GM03348 (cell line): ENCODE measurements around the gene CDON.
A peak's percentile ranks its signal among the peaks of the same experiment; 100 is the strongest.
"Not testable (repeated sequence)": the region's sequence is repeated elsewhere in the genome, so short reads cannot be mapped to it uniquely, and the experiment has no call there.

Experiments
- DNase-seq: peaks from one replicate; pipeline ENCODE4 v3.0.0; 2012; ENCODE audit warnings: low spot score

The CDON gene

DNA sequence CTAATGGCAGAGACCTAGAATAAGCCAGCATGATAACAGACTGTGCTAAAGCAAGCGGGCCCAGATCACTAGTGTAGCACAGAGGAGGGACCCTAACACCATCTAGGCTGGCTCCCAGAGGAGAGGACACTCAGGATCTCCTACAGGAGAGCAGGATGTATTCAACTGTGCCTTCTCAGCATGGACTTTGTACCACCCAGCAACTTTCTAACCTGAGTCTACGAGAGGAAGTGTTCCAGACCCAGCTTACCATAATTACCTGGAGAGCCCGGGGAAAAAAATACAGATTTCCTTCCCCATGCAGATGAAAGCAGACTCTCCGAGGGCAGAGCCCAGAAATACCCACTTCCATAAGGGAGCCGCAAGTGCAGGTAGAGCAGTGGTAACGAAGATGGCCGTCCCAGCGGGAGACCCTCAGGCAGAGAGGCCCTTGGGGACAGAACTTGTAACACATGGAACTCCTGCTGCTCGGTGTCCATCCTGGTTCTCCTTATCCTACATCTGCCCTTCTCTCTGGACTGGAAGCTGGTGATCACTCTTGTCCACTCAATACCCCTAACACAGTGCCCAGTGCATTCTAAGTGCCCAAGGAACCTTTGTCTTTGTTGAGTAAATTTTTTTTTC is 138.2 kb downstream of the CDON start:
- DNase-seq = no peak

GRCh38 chr11:125923633-125924032 is 139.0 kb downstream of the CDON start:
- DNase-seq = no peak

- DNase-seq = peak; percentile 82
These were observed 139.6 kb downstream of the CDON start for GRCh38 chr11:125923012-125923579.

- no peak for DNase-seq
These were observed 140.5 kb downstream of the CDON start for GRCh38 chr11:125922156-125922555.

GRCh38 chr11:125921042-125921441 is 141.6 kb downstream of the CDON start:
- no peak for DNase-seq

- no peak for DNase-seq
These were observed 144.4 kb downstream of the CDON start for GRCh38 chr11:125918140-125918840.

DNA sequence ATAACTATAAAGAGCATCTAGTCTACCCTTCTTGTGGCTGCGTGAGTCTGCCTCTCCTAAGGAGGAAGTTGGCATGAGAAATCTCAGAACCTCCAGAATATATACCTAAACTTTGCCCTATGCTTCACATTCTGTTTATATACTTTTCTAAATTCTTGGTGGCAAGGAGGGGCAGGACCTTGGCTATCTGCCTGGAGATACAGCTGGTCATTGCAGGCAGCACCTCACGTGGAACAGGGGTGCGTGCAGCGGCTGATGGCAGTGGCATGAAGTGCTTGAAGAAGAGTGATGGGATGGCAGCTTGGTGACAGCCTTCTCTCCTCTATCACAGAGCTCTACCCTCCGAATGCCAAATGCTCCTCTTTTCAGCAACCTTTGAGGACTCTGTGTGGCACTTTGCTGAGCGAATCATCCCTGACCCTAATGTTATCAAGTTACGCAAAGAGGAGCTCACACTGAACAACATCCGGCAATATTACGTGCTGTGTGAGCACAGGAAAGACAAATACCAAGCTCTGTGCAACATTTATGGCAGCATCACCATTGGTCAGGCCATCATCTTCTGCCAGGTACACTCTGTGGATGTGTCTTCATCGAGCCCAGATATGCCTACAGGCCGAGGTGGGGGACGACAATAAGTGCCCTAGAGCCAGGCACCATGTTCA is 145.9 kb downstream of the CDON start:
- DNase-seq = no peak

DNA sequence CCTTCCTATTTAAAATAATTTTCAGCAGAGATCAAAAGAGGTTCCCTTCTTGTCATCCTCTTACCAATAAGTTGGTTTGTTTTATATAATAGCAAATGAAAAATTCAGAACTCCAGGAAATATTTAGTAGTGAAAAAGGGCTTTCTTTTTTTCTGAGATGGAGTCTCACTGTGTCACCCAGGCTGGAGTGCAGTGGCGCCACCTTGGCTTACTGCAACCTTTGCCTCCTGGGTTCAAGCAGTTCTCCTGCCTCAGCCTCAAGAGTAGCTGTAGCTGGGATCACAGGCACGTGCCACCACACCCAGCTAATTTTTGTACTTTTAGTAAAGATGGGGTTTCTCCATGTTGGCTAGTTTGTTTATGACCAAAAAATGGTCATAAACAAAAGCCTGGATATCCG is 148.1 kb downstream of the CDON start:
- DNase-seq = not testable (repeated sequence)

DNA sequence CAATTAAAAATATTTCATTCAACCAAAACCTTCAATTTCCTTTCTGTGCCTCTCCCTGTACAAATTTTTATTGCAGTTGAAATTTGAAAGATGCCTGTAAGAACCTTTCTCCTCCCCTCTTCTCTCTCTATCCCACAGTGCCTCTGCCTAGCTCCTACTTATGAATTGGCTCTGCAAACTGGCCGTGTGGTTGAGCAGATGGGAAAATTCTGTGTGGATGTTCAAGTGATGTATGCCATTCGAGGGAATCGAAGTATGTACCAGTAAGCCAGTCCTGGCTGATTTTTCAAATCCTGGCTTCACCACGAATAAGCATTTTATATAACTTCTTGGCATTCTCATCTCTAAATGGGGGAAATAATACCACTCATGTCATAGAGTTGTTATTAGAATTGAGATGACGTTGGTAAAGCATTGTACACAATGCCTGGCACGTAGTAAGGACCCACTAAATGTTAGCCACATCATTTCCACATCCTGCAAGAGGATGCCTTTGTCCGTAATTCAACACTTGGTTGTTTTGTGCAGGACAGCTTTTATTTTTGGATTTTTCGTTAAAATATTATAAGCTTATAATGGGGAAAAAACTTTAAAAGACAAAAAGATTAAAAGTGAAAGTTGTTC is 152.3 kb downstream of the CDON start:
- no peak for DNase-seq
